Measurements from ENCODE around the gene TMEM30B. TPM values are rescaled to one million over a fixed set of nuclear protein-coding genes. Genes with fewer than 3 reads are reported as not detected.

Gene TMEM30B
- total RNA-seq, 1 experiment from 2014 or later = under 0.01 TPM

DNA sequence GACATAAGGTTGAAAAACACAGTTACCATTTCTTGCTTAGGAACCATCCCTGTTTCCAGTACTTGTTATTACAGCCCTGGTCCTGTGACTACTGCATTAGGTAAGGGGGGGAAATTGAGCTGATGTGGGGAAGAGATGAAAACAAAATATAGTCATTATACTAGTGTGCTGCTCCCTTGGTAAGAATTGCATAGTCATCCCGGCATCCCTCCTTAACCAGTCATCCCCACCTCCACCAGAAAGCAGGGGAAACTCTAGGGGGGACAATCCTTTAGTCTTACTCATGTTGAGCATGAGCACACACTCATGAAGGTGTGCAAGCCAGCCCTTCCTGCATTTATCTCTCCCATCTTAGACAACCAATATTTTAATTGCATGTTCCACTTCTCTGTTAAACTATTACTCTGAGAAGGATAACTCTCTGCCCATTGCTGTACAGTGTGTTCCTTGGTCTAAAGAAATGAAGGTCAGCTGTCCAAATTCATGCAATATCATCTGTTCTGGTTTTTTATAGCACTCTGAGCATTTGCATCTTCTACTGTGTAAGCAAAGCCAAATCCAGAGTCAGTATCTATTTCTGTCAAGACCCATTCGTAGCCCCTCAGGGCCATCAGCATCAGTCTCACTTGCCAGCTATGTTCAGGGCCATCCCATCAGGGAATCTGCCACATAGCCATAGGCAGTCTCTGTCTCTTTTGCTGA is 46.8 kb downstream of the TMEM30B start:
- DNase-seq (ENCODE audit: low read depth) = peak; percentile 61

DNA sequence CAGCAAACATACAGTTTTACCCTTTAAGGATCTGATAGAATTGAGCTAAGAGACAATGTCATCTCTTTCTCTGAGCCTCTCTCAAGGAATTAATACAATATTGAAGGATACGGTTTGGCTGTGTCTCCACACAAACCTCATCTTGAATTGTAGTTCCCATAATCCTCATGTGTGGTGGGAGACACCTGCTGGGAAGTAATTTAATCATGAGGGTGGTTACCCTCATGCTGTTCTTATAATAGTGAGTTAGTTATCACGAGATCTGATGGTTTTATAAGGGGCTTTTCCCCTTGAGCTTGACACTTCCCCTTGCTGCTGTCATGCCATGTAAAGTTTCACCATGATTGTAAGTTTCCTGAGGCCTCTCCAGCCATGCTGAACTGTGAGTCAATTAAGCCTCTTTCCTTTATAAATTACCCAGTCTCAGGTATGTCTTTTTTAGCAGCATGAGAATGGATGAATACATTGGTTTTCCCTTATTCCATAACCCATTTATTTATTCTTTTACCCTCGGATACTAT is 47.6 kb downstream of the TMEM30B start:
- DNase-seq (ENCODE audit: low read depth) = no peak

DNA sequence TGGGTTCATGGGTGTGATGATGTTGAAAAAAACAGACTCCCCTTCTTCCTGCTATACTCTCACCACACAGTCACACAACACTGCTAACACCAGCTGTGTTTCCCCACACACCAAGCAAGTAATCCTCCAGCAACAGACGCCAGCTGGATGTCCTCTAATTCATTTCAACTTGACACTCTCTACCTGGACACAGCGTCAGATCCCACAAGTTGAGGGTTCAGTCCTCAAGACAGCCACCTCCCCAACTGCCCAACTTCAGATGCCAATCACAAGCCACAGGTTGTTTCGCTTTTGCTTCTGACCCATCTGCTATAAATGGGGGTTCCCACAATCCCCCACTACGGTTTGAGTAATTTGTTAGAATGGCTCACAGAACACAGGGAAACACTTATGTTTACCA is 49.3 kb downstream of the TMEM30B start:
- DNase-seq (ENCODE audit: low read depth) = no peak

DNA sequence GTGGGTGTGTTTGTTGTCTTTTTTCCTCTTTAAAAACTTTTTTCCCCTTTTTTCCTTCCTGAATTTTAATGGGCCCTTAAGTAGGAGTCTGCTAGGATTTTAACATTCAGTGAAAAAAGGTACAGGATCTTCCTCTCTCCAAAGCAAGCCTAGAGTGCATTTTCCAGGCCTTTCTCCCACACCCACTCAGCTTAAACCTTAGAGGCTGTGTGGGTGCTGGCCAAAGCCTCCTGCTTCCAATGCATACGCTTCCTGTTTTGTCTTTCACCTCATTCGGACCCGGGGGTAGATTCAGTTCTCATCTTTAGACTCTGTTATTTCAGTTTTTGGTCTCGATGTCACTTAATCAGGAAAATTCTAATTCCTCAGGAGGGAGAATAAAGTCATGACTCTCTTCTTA is 51.2 kb downstream of the TMEM30B start:
- no peak for DNase-seq (ENCODE audit: low read depth)

DNA sequence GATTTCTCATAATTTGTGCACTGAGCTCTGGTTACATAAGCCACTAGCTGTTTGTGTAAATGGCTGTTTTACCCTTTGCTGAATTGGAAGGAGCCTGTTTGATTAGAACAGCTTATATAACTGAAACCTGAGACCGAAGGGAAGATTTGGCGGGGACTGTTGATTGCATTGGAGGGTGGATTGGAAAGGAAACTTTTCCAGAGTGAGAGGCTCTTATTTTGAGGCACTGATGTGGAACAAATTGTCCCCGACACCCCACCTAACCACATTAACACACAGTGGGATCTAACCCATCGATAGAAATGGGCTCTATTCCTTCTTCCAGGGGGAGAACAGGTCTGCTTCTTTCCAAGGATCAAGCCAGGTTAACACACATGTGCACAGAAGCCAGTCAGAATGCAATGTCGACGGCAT is 51.7 kb downstream of the TMEM30B start:
- no peak for DNase-seq (ENCODE audit: low read depth)

DNA sequence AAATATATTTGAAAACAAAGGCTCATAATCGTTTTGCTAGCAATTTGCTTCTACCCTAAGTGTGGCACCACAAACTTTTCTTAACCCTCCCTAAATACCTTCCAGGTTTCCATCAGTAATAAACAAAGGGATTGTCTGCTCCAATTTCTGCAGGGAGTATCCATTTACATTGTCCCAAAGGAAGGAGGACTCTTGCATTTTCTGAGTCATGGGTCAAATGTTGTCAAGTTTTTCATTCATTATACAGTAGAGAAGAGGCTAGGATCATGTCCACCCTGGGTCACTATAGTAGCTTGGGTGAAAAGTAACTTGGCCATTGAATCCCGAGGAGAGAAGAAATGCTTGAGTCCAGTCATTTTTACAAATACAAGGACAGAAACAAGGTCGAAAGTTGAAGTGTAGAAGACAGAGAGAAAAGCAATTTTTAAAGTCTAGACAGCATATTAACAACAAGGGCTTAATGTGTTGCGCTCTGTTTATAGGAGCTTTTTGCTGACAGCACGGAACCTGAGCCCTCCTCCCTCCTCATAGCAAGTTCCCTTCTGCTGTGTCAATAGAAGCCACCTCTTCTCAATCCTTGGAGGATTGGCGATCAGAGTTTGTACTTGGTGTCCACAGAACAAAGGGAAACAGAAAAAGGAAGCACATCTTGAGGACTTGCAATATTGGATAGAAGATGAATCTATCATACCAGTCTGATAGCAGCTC is 53.1 kb downstream of the TMEM30B start:
- DNase-seq (ENCODE audit: low read depth) = peak; percentile 36

Other genes with a start within 250 kb of the TMEM30B start
- 13.8 and 17.8 TPM in 2 replicates for gene PRKCH, start 40.2 kb upstream of the TMEM30B start, total RNA-seq (2014; rRNA removed)